NCI-H2107 treated with DMSO at 0.1 percent for 48 hours (cell line): ENCODE data around the gene MYBPC2.
"Not testable (repeated sequence)": the region's sequence is repeated elsewhere in the genome, so short reads cannot be mapped to it uniquely, and the experiment has no call there.

ENCODE experiments used
- DNase-seq: peaks from one replicate; lab custom pipeline; 2025; ENCODE audit not compliant: unreplicated experiment; lab: John Stamatoyannopoulos, UW

The MYBPC2 gene

DNA sequence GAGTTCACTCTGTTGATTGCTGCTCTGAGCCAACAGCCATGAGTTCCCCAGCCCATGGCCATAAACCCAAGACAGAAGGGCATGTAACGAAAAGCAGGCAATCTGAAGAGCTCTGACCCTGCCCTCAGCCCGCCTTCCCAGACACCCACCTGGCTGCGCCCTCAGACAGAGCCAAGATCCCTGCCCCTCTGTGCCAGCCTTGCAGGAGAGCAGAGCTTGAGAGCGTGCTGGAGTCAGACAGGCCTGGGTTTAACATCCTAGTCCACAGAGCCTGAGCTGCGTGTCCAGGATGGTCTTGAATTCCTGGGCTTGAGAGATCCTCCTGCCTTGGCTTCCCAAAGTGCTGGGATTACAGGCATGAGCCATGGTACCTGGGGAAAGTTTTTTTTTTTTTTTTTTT, 24.6 kb downstream of the MYBPC2 start:
- no peak for DNase-seq

DNA sequence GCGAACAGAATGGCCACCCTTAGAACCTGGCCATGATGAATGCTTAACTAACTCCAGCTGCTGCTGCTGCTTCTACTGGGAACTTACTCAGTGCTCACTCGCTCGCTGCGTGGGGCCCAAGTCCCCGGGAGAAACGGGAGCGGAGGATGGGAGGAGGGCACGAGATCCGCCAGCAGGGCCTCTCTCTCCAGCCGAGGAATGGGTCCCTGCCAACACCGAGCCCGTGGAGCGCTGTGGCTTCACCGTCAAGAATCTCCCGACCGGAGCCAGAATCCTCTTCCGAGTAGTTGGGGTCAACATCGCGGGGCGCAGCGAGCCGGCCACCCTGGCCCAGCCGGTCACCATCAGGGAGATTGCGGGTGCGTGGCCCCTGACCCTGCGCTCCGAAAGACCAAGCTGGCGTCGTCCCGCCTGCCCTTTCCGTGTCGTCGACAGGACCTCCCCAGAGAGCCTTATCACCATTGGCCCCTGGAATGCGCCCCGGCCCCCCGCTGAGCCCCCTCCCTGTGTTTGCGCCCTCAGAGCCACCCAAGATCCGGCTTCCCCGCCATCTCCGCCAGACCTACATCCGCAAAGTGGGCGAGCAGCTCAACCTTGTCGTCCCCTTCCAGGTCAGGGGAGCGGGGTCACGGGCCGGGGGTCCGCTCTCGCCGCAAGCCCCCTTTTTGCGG, 25.8 kb downstream of the MYBPC2 start:
- no peak for DNase-seq

GRCh38 chr19:50459067-50459456, 26.4 kb downstream of the MYBPC2 start:
- DNase-seq, result no peak

DNA sequence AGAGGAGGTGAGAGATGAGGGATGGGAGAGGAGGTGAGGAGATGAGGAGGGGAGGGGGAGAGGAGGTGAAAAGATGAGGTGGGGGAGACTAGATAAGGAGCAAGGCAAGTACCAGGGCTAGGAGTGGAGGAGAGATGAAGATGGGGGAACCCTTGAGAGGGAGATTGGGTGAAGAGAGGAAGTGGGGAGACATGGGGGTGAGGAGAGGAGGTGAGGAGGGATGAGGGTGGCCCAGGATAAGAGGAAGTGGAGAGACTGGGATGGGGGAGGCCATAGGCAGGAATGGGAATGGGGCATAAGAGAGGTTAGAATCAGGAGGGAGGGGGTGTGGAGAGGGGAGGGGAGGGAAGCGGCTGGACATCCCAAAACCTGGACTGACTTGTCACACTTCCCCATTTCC, 26.9 kb downstream of the MYBPC2 start:
- no peak for DNase-seq

DNA sequence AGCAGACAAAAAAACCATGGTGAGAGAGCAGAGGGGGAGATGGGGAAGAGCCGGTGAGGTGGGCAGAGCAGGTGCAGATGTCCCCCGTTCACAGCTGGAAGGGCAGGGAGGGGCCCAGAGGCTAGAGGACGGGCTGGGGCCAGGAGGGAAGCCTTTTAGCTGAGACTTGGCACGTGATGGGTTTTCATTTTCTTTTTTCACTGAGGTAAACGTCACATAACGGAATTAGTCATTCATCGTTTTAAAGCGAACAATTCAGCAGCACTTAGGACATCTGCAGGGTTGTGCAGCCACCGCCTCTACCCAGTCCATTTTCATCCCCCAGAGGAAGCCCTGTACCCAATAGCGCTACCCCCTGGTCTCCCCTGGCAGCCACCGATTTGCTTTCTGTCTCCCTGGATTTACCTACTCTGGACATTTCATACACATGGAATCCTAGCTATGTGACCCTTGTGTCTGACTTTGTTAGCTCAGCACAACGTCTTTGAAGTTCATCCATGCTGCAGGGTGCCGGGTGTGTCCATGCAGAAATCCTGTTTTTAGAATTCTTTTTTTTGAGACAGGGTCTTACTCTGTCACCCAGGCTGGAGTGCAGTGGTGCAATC, 27.6 kb downstream of the MYBPC2 start:
- no peak for DNase-seq

- DNase-seq, result peak; percentile 76
Observed at GRCh38 chr19:50461066-50461875, 28.6 kb downstream of the MYBPC2 start.

- no peak for DNase-seq
Observed at GRCh38 chr19:50462970-50463369, 30.3 kb downstream of the MYBPC2 start.

DNA sequence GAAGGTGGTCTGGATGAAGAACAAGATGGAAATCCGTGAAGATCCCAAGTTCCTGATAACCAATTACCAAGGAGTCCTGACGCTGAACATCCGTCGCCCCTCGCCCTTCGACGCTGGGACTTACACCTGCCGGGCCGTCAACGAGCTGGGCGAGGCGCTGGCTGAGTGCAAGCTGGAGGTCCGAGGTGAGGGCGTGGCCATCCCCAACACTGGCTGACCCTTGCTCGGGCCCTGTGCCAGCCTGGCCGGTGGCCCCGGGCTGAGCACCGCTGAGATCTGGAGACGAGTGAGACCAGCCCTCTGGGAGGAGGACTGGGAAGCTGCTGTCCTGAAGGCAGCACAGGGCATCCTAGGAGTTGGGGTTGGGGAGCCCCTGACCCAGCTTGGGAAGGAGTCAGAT, 31.7 kb downstream of the MYBPC2 start:
- no peak for DNase-seq

DNA sequence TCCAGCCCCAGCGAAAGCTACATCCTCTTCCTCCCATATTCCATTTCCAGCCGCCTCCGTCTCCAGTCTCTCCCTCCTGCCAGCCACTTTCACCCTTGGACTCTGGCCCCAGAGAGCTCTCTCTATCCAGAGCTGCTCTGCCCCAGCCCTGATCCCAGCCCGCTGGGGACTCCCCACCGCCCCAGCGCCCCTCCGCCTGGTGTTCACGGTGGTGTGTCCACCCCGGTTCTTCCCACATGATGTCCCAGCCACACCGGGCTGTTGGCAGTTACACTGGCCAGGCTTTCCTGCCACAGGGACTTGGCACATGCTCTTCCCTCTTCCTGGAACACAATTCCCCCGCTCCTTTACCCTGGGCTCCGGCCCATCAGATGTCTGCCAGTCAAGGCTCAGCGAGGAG, 32.3 kb downstream of the MYBPC2 start:
- no peak for DNase-seq

GRCh38 chr19:50465986-50466705, 33.5 kb downstream of the MYBPC2 start:
- DNase-seq, result peak; percentile 36

DNA sequence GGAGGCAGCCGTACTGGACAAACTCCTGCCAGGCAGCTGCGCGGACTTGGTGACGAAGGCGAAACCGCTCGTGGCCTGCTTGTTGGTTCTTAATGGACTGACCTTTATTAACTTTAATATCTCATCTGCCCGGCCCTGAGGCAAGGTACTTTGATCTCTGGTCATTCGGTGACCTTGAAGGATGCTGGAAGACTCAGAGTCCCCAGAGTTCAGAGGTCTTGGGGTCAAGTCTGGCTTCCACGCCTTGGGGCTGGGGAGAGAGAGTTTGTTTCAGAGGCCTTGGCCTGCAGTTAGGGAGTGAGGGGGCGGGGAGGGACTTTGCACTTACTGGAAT, 34.0 kb downstream of the MYBPC2 start:
- DNase-seq, result no peak

DNA sequence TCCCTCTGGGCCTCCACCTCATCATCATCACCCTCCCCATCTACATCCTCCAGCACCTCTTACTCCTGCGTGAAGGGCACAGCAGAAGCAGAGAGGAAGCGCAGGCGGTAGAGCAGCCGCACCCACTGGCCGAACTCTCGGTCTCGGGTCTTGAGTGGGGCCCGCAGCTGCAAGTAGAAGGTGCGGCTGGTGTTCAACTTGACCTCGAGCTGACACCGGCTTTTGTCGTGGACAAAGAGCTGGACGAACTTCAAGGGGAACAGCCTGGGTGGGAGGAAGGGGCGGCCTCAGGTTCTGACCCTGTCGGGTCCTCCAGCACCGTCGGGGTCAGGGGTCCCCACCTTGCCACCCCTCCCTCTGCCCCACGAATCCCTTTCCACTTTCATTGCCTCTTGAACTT, 34.9 kb downstream of the MYBPC2 start:
- DNase-seq, result no peak

DNA sequence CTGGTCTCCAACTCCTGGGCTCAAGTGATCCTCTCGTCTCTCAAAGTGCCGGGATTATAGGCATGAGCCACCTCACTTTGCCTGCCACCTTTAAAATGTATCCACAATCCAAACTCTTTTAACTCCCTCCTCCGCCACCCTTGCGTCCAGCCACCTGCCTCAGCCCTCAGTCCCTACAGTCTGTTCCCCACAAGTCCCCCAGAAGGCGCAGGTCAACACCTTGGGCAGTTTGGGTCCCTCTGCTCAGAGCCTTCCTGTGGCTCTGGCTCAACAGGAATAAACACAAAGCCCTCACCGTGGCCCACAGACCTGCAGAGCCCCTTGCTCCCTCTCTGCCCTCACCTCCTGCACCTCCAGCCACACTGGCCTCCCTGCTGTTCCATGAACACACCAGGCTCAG, 36.1 kb downstream of the MYBPC2 start:
- no peak for DNase-seq

DNA sequence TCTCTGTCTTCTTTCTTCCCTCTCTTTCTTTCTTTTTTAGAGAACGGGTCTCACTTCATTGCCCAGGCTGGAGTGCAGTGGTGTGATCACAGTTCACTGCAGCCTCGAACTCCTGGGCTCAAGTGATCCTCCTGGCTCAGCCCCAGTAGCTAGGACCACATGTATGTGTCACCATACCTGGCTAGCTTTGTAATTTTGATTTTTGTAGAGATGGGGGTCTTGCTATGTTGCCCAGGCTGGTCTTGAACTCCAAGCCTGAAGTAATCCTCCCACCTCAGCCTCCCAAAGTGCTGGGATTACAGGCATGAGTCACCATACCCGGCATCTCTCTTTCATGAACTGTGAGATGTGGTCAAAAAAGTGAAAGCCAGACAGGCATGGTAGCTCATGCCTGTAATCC, 40.6 kb downstream of the MYBPC2 start:
- not testable (repeated sequence) for DNase-seq

DNA sequence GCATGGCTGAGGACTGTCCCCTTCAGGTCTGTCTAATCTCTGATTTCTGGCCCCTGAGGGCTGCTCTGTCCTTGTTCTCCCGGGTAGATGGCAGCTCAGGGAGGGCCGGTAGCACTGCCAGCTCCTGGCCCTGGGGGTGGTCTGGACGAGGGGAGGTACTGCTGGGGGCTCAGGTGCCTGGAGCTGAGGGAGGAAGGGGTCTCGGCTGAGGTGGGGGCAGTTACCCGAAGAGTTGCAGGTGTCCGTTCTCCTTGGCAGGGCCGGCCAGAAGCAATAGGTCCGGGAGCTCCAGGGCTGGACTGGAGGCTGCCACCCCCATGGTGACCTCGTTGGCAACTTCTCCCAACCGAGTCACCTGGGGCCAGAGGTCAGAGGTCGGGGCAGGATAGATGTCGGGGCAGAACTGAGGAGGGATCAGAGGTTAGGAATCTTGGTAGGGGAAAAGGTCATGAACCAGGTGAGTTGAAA, 42.4 kb downstream of the MYBPC2 start:
- no peak for DNase-seq

DNA sequence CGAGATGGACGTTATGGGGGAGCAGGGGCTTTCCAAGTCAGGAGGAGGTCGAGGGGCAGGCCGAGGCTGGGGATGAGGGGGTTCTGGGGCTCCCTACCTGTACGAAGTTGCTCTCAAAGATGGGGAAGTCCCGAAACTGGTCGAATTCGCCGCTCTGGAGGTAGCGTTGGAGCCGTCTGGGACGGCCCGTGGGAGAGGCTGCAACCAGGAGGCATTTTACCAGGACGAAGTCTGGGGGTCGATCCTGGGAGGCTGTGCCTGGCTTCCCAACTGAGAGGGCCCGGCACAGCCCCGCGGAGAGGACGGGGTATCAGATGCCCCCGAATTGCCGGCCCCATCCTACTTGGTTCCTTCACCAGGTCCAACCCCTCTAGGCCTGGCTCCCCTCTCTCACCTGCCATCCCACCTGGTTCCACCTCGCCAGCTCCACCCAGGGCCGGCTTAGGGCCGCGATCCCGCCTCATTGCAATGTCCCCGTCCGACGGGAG, 43.1 kb downstream of the MYBPC2 start:
- no peak for DNase-seq

- peak; percentile 72 for DNase-seq
Observed at GRCh38 chr19:50476224-50476906, 43.7 kb downstream of the MYBPC2 start, which contains the start of the genes EMC10 and GARIN5A. EMC10 (plus strand) TSS chr19:50476507; CDS start chr19:50476545, 38 bp downstream. GARIN5A (minus strand) TSS chr19:50476848; CDS start chr19:50476388, 460 bp downstream.

DNA sequence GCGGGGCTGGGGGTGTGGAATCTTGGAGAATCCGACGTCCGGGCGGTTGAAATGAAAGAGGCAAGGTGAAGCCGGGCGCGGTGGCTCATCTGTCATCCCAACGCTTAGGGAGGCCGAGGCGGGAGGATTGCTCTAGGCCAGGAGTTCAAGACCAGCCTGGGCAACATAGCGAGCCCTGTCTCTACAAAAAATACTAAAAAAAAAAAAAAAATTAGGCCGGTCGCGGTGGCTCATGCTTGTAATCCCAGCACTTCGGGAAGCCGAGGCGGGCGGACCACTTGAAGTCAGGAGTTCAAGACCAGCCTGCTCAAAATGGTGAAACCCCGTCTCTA, 44.2 kb downstream of the MYBPC2 start:
- DNase-seq, result no peak

DNA sequence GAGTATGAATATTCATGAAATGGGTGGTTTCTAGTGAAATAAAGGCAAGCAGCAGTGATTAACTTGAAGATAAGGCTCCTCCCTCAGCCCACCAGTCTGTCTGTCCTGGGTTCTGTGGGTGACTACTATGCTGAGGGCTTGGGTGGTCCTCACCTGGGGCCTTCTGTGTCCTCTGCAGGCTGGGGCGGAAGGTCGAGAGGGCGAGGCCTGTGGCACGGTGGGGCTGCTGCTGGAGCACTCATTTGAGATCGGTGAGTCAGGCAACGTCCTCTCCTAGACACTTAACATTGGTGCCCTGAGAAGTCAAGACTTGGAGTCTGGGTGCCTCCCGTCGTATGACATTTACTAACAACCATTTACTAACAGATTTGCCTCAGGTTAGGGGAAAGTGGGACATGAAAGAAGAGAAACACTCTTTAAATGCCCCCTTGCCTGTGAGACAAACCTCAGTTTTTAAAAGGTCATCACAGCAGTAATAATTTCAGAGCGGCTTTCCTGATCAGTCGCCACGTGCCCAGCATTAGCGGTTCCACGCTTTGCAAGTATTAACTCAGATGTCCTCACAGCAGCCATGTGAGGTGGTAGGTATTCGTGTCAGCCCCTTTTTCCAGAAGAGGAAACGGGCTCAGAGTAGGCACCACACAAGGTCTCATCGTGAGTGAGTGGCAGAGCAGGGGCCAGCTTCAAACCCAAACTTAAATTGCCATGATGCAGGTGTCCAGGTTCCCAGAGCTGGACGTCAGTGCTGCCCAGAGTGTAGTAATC, 45.2 kb downstream of the MYBPC2 start:
- no peak for DNase-seq
